Iris pigment epithelial cell (primary cell): ENCODE data around the gene LZTR1.
"Not testable (repeated sequence)": the region's sequence is repeated elsewhere in the genome, so short reads cannot be mapped to it uniquely, and the experiment has no call there.

ENCODE experiments used
- DNase-seq: peaks from one replicate; pipeline ENCODE4 v3.0.0-alpha.2; 2011; ENCODE audit warnings: low read depth

LZTR1 gene

GRCh38 chr22:20996598-20997535 is 14.8 kb downstream of the LZTR1 start:
- DNase-seq: no peak

- DNase-seq: no peak
Observed at GRCh38 chr22:20997536-20998257, 15.6 kb downstream of the LZTR1 start.

DNA sequence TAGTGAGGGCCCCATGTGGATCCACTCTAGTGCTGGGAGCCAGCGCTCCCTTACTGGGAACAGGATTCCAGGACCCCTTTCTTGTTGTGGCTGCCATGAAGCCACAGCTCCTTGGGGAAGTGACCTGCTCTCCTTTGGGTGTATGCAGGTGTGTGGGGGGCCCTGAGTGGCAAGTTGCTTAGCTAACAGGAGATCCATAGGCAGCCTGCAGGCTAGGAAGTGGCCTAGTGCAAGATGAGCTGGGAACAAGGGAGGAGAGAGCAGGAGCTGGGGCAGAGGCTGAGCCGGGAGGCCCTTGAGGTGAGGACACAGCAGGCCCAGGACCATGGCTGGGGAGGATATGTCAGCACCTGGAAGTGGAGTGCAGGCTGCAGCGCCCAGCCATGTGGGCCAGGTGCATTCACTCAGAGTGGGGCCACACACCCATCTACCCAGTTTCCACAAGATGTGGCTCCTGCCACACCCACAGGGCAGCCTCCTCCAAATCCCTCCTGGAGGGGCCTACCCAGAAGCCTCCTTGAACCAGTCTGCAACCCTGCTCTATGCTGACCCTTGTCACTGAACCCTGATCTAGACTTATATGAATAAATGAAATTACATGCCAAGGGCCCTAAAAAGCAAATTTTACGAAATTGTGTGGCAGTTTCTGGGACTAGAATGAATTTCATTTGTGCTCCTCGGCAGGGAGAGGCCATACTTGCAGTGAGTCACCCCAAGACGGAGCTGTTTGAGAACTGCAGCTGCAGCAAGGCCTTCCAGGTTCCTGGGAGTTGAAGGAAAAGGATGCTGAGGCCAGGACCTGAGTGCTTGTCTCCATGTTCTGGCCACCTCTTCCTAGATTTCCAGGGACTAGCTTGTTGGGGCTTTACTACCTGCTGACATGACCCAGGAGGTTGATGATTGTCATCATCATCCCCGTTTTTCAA is 16.6 kb downstream of the LZTR1 start:
- peak; percentile 35 for DNase-seq

- DNase-seq: no peak
Observed at GRCh38 chr22:20999350-21000206, 17.5 kb downstream of the LZTR1 start.

DNA sequence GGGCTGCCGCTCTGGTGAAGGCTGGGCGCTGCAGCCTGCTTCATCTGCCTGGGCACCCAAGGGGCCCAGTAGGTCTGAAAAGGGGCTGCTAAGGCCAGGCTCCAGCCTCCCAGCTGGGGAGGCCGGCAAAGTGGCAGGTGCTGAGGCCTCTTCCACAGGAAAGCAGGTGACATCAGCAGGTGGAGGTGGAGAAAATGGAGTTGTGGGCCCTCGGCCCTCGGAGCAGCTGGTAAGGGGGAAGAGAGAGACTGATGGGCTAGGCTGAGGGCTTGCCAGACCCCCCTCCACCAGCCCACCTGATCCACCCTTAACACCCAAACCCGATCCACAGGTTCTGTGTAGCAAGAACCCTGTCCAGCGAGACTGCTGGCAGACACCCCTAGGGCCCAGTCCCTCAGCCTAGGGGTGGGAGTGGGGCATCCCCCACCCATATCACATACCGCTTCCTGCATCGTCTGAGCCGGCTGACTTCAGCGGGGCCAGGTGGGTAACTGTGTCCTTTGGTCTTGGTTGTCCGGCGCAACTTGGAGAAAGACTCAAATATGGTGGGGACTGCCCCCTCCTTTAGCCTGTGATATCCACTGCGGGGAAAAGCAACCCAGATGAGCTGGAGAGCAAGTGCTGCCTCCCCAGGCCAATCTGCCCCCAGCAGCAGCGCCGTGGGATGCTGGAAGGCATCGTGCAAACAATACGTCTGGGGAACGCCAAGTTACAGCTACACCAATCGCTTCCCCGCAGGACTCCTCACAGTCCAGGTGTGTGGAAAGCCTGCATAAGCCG is 18.3 kb downstream of the LZTR1 start:
- DNase-seq: no peak

GRCh38 chr22:21000987-21001600 is 19.0 kb downstream of the LZTR1 start:
- no peak for DNase-seq

- DNase-seq: peak; percentile 95
Observed at GRCh38 chr22:21001601-21002325, 19.7 kb downstream of the LZTR1 start, which contains the start of gene THAP7. Gene THAP7 (minus strand): TSS chr22:21002118. CDS start chr22:21001911, 207 bp downstream.

- no peak for DNase-seq
Observed at GRCh38 chr22:21003782-21004181, 21.7 kb downstream of the LZTR1 start.

GRCh38 chr22:21009208-21009607 is 27.1 kb downstream of the LZTR1 start:
- not testable (repeated sequence) for DNase-seq

GRCh38 chr22:21009638-21010425 is 27.7 kb downstream of the LZTR1 start:
- peak; percentile 53 for DNase-seq

DNA sequence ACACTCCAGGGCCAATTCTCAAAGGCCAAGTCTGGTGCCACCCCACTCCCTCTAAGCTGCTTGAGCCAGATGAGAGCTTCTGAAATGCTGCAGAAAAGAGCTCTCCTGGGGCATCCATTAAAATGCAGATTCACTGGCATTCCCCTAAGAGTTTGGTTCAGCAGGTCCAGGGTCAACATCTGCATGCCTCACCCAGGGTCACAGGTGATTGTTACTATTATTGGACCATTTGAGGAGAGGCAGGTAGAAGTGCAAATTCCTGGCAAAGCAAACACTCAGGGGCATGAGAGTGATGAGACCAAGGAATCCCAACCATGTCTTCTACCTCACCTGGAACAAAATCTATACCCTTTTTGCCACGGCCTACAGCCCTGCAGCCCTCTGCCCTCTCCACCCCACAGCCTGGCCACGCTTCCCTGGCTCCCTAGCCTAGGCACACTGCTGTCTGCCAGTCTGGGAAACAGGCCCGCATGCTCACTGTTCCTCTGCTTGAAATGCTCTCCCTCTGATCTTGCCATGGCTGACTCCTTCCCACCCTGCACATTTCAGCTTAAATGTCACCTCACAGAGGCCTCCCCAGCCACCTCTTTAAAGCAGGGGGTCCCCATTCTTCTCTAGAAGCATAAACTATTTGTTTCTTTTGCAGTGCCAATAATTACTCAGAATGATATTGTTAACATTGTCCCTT is 28.5 kb downstream of the LZTR1 start:
- DNase-seq: no peak

- no peak for DNase-seq
Observed at GRCh38 chr22:21012446-21013407, 30.6 kb downstream of the LZTR1 start.

GRCh38 chr22:21013657-21014201 is 31.6 kb downstream of the LZTR1 start:
- DNase-seq: no peak

GRCh38 chr22:21014202-21014725 is 32.2 kb downstream of the LZTR1 start:
- DNase-seq: peak; percentile 92

DNA sequence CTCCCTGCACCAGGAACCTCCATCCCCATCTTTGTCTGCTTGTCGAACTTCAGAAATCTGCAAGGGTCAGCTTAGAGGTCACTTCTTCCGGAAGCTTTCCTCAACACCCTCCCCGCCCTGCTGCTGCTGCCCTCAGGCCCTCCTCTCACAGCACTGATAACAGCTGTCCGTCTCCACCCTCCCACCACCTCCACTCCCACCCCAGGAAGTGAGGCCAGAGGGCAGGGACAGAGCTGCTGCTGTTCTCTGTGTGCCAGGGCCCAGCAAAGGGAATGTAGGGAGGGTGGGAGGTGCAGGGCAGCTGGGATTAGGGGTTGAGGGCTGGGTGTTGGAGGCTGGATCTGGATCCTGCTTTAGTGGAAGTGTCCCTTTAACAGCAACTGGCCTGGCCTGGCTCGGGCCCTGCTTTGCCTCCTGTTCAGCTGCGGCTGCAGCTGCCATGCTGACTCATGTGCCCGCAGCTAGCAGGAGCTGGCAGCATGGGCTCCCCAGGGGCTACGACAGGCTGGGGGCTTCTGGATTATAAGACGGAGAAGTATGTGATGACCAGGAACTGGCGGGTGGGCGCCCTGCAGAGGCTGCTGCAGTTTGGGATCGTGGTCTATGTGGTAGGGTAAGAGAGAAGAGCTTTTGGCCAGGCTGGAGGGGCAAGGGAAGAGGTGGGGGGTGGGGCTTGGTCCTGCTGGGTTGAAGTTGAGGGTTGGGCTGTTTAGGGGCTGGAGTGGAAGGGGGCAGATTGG is 32.8 kb downstream of the LZTR1 start, which contains the start of gene P2RX6:
Gene P2RX6 (plus strand): TSS at position 440 of the 740 bp plus-strand sequence. CDS start 10 bp downstream, at position 450.
- peak; percentile 19 for DNase-seq
